ENCODE measurements around the gene NAIF1.

DNA sequence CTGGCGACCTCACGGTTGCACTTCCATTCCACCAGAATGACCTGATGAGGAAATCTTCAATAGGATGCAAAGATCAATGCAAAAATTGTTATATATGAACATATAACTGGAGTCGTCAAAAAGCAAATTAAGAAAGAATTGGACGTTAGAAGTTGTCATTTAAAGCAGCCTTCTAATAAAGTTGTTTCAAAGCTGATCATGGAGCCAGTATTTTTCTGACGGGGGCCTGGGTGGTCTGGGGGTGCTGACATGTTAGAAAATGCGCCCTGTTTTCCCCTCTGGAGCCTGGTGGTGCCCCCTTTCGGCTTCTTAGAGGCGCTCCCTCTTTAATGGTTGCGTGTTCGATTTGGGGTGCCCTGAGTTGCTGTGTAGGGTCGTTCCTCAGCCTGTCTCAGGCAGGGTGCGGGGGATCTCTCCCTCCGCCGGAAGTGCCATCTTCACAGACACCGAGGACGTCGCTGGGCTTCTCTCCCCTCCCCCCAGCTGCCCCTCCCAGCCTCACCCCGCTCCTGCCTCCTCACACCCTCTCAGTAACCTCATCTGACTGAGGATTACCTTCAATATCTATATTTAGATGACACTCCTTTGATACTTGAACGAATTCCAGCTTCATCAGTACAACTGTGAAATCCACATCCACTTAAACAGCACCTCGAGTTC is 42.1 kb upstream of the NAIF1 start:
- TF ChIP-seq, protein P1, sequence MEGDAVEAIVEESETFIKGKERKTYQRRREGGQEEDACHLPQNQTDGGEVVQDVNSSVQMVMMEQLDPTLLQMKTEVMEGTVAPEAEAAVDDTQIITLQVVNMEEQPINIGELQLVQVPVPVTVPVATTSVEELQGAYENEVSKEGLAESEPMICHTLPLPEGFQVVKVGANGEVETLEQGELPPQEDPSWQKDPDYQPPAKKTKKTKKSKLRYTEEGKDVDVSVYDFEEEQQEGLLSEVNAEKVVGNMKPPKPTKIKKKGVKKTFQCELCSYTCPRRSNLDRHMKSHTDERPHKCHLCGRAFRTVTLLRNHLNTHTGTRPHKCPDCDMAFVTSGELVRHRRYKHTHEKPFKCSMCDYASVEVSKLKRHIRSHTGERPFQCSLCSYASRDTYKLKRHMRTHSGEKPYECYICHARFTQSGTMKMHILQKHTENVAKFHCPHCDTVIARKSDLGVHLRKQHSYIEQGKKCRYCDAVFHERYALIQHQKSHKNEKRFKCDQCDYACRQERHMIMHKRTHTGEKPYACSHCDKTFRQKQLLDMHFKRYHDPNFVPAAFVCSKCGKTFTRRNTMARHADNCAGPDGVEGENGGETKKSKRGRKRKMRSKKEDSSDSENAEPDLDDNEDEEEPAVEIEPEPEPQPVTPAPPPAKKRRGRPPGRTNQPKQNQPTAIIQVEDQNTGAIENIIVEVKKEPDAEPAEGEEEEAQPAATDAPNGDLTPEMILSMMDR (IDR thresholded peaks at IDR 0.05 in 4 of 5, conservative IDR thresholded peaks at IDR 0.05 in 1 of 5): no peak
- TF ChIP-seq POLR2A (IDR thresholded peaks at IDR 0.05): peak in 1 of 2 donors; percentile 33
